ENCODE data around the gene WNT2B.

WNT2B gene

GRCh38 chr1:112537456-112537855 lies 28.7 kb downstream of the WNT2B start:
- TF ChIP-seq EZH2phosphoT487 (IDR thresholded peaks at IDR 0.05; ENCODE audit: low read depth) (no peak), CTCF (IDR thresholded peaks at IDR 0.05; ENCODE audit: low read depth, low read length) (no peak)
- no peaks in the 10 kb centered on the region for H4K20me1 ChIP-seq (ENCODE audit: insufficient read depth, low read length)

GRCh38 chr1:112538883-112539282 lies 30.1 kb downstream of the WNT2B start:
- no peaks in the 10 kb centered on the region for H4K20me1 ChIP-seq (ENCODE audit: insufficient read depth, low read length)
- H3K79me2 ChIP-seq (ENCODE audit: low read length) = no peaks in the 10 kb centered on the region
- H3K9me3 ChIP-seq (ENCODE audit: insufficient read depth, low read length) = no peaks in the 10 kb centered on the region
- TF ChIP-seq CTCF (IDR thresholded peaks at IDR 0.05; ENCODE audit: low read depth, low read length) (no peak), EZH2phosphoT487 (IDR thresholded peaks at IDR 0.05; ENCODE audit: low read depth) (no peak)
- no peak overlapping the region for H2AFZ ChIP-seq (ENCODE audit: low read depth, low read length)
- H3K4me1 ChIP-seq (ENCODE audit: low read length) = no peaks in the 10 kb centered on the region
- H3K9ac ChIP-seq (ENCODE audit: low read length) = no peak overlapping the region
- no peak overlapping the region for H3K27ac ChIP-seq (ENCODE audit: low read length)
- H3K4me2 ChIP-seq (ENCODE audit: low read length) = no peak overlapping the region
- H3K4me3 ChIP-seq (ENCODE audit: low read length) = no peak overlapping the region
- H3K27me3 ChIP-seq (ENCODE audit: low read depth, low read length) = no peaks in the 10 kb centered on the region
- H3K36me3 ChIP-seq (replicated peaks; ENCODE audit: low read depth, low read length) = no peaks in the 10 kb centered on the region

More at GRCh38 chr1:112537456-112537855, 28.7 kb downstream of the WNT2B start:
- no peak overlapping the region for H3K27ac ChIP-seq (ENCODE audit: low read length)
- no peaks in the 10 kb centered on the region for H3K4me1 ChIP-seq (ENCODE audit: low read length)
- no peak overlapping the region for H3K9ac ChIP-seq (ENCODE audit: low read length)
- H3K4me3 ChIP-seq (ENCODE audit: low read length) = no peak overlapping the region
- H3K36me3 ChIP-seq (replicated peaks; ENCODE audit: low read depth, low read length) = no peaks in the 10 kb centered on the region
- H3K27me3 ChIP-seq (ENCODE audit: low read depth, low read length) = no peaks in the 10 kb centered on the region
- no peaks in the 10 kb centered on the region for H3K9me3 ChIP-seq (ENCODE audit: insufficient read depth, low read length)
- H3K4me2 ChIP-seq (ENCODE audit: low read length) = no peak overlapping the region
- H3K79me2 ChIP-seq (ENCODE audit: low read length) = no peaks in the 10 kb centered on the region
- H2AFZ ChIP-seq (ENCODE audit: low read depth, low read length) = no peak overlapping the region

- Histone ChIP-seq H2AFZ (ENCODE audit: low read depth, low read length) (no peak overlapping the region), H3K9ac (ENCODE audit: low read length) (no peak overlapping the region), H3K27me3 (ENCODE audit: low read depth, low read length) (no peaks in the 10 kb centered on the region), H3K4me3 (ENCODE audit: low read length) (no peak overlapping the region), H3K9me3 (ENCODE audit: insufficient read depth, low read length) (no peaks in the 10 kb centered on the region), H3K79me2 (ENCODE audit: low read length) (no peaks in the 10 kb centered on the region), H3K4me2 (ENCODE audit: low read length) (no peak overlapping the region), H3K36me3 (replicated peaks; ENCODE audit: low read depth, low read length) (no peaks in the 10 kb centered on the region), H3K27ac (ENCODE audit: low read length) (no peak overlapping the region), H3K4me1 (ENCODE audit: low read length) (no peaks in the 10 kb centered on the region), H4K20me1 (ENCODE audit: insufficient read depth, low read length) (no peaks in the 10 kb centered on the region)
- TF ChIP-seq EZH2phosphoT487 (IDR thresholded peaks at IDR 0.05; ENCODE audit: low read depth) (no peak), CTCF (IDR thresholded peaks at IDR 0.05; ENCODE audit: low read depth, low read length) (no peak)
Observed at GRCh38 chr1:112540226-112540794, 31.5 kb downstream of the WNT2B start.

- Histone ChIP-seq H3K4me3 (ENCODE audit: low read length) (no peak overlapping the region), H3K4me2 (ENCODE audit: low read length) (no peak overlapping the region), H3K9me3 (ENCODE audit: insufficient read depth, low read length) (no peaks in the 10 kb centered on the region), H3K79me2 (ENCODE audit: low read length) (no peaks in the 10 kb centered on the region), H3K36me3 (replicated peaks; ENCODE audit: low read depth, low read length) (no peaks in the 10 kb centered on the region), H4K20me1 (ENCODE audit: insufficient read depth, low read length) (no peaks in the 10 kb centered on the region), H3K4me1 (ENCODE audit: low read length) (no peaks in the 10 kb centered on the region), H3K9ac (ENCODE audit: low read length) (no peak overlapping the region), H3K27ac (ENCODE audit: low read length) (no peak overlapping the region), H3K27me3 (ENCODE audit: low read depth, low read length) (no peaks in the 10 kb centered on the region), H2AFZ (ENCODE audit: low read depth, low read length) (no peak overlapping the region)
- TF ChIP-seq CTCF (IDR thresholded peaks at IDR 0.05; ENCODE audit: low read depth, low read length) (no peak), EZH2phosphoT487 (IDR thresholded peaks at IDR 0.05; ENCODE audit: low read depth) (no peak)
Observed at GRCh38 chr1:112541299-112541698, 32.5 kb downstream of the WNT2B start.

Measured in OCI-LY3 (cell line).